SK-N-SH treated with all-trans-retinoic acid at 6 μM for 48 hours (cell line): ENCODE data around the gene EFCAB5.

Experiments
- ATAC-seq: fragments of 200-7000 bp; cut with Tn5 transposase; 3 replicates; pipeline ENCODE4 v1.9.1; 2020; ENCODE audit warnings: mild to moderate bottlenecking, moderate library complexity
- ARNTL ChIP-seq: fragments of 450-650 bp; formaldehyde crosslinking; IDR thresholded peaks from 2 replicates; pipeline ENCODE4 v1.5.0; 2020; ENCODE audit warnings: low read depth, mild to moderate bottlenecking, moderate library complexity, borderline replicate concordance
- BACH2 ChIP-seq: fragments of 250-450 bp; sonication (Bioruptor Pico); IDR thresholded peaks from 2 replicates; pipeline ENCODE4 v1.9.0; 2021; ENCODE audit warnings: mild to moderate bottlenecking, borderline replicate concordance
- CSDC2 ChIP-seq: fragments of 250-450 bp; sonication (Bioruptor Pico); IDR thresholded peaks from 2 replicates; pipeline ENCODE4 v1.5.0; 2020; ENCODE audit warnings: mild to moderate bottlenecking, moderate library complexity
- ESRRG ChIP-seq: fragments of 250-450 bp; sonication (Bioruptor Pico); IDR thresholded peaks from 2 replicates; pipeline ENCODE4 v1.6.1; 2021; ENCODE audit warnings: mild to moderate bottlenecking
- GLIS3 ChIP-seq: fragments of 250-450 bp; sonication (Bioruptor Pico); IDR thresholded peaks from 2 replicates; pipeline ENCODE4 v1.5.0; 2020; ENCODE audit warnings: mild to moderate bottlenecking, moderate library complexity
- ISL1 ChIP-seq: fragments of 250-450 bp; sonication (Bioruptor Pico); IDR thresholded peaks from 2 replicates; pipeline ENCODE4 v2.1.2; 2022; ENCODE audit warnings: mild to moderate bottlenecking, moderate library complexity
- OSR1 ChIP-seq: fragments of 250-450 bp; sonication (Bioruptor Pico); IDR thresholded peaks from 2 replicates; pipeline ENCODE4 v1.8.0; 2022; ENCODE audit warnings: moderate library complexity, mild to moderate bottlenecking, inconsistent platforms
- PPARA ChIP-seq: fragments of 250-450 bp; sonication (Bioruptor Pico); IDR thresholded peaks from 2 replicates; pipeline ENCODE4 v1.5.0; 2020; ENCODE audit warnings: mild to moderate bottlenecking, borderline replicate concordance
- RARB ChIP-seq: fragments of 250-450 bp; sonication (Bioruptor Pico); IDR thresholded peaks from 2 replicates; pipeline ENCODE4 v1.8.0; 2021; ENCODE audit warnings: mild to moderate bottlenecking, moderate library complexity
- SNAI2 ChIP-seq: fragments of 250-450 bp; sonication (Bioruptor Pico); IDR thresholded peaks from 2 replicates; pipeline ENCODE4 v1.5.0; 2020; ENCODE audit warnings: mild to moderate bottlenecking, moderate library complexity
- TOX ChIP-seq: fragments of 250-450 bp; sonication (Bioruptor Pico); IDR thresholded peaks from 2 replicates; pipeline ENCODE4 v1.8.0; 2021; ENCODE audit warnings: mild to moderate bottlenecking, moderate library complexity, borderline replicate concordance
- ZC3H10 ChIP-seq: fragments of 250-450 bp; sonication (Bioruptor Pico); IDR thresholded peaks from 2 replicates; pipeline ENCODE4 v1.5.1; 2021; ENCODE audit warnings: mild to moderate bottlenecking, moderate library complexity
- ZFP3 ChIP-seq: fragments of 250-450 bp; sonication (Bioruptor Pico); IDR thresholded peaks from 2 replicates; pipeline ENCODE4 v1.5.0; 2020; ENCODE audit warnings: mild to moderate bottlenecking, moderate library complexity
- ZFP30 ChIP-seq: fragments of 450-650 bp; formaldehyde crosslinking; IDR thresholded peaks from 2 replicates; pipeline ENCODE4 v1.5.0; 2022; ENCODE audit warnings: mild to moderate bottlenecking, moderate library complexity
- ZNF565 ChIP-seq: fragments of 450-650 bp; formaldehyde crosslinking; conservative IDR thresholded peaks from 2 replicates; pipeline ENCODE4 v1.5.0; 2020; ENCODE audit warnings: low read depth, mild to moderate bottlenecking, moderate library complexity
- ZNF70 ChIP-seq: fragments of 450-650 bp; formaldehyde crosslinking; IDR thresholded peaks from 2 replicates; pipeline ENCODE4 v1.5.0; 2020; ENCODE audit warnings: mild to moderate bottlenecking, moderate library complexity
- ZNF8 ChIP-seq: fragments of 450-650 bp; formaldehyde crosslinking; IDR thresholded peaks from 2 replicates; pipeline ENCODE4 v1.5.0; 2020; ENCODE audit warnings: mild to moderate bottlenecking, moderate library complexity
- TF ChIP-seq, protein P1 (sequence below): fragments of 250-450 bp; sonication (Bioruptor Pico); IDR thresholded peaks from 2 replicates; pipeline ENCODE4 v1.8.0; 2020; ENCODE audit warnings: mild to moderate bottlenecking, moderate library complexity, borderline replicate concordance
- TF ChIP-seq, protein P2 (sequence below): fragments of 250-450 bp; sonication (Bioruptor Pico); IDR thresholded peaks from 2 replicates; pipeline ENCODE4 v1.5.1; 2021; ENCODE audit warnings: mild to moderate bottlenecking, moderate library complexity
- TF ChIP-seq, protein P3 (sequence below): fragments of 250-450 bp; sonication (Bioruptor Pico); IDR thresholded peaks from 2 replicates; pipeline ENCODE4 v1.8.0; 2021; ENCODE audit warnings: low read depth, mild to moderate bottlenecking, moderate library complexity, borderline replicate concordance
- TF ChIP-seq, protein P4 (sequence below): fragments of 250-450 bp; sonication (Bioruptor Pico); IDR thresholded peaks from 2 replicates; pipeline ENCODE4 v1.5.0; 2020; ENCODE audit warnings: mild to moderate bottlenecking, moderate library complexity

EFCAB5 gene

GRCh38 chr17:30064738-30065137, 123.3 kb downstream of the EFCAB5 start:
- TF ChIP-seq RARB (CRISPR knock-in tag) = no peak
- TF ChIP-seq ZC3H10 (CRISPR knock-in tag) = no peak
- TF ChIP-seq ZNF565 (CRISPR knock-in tag) = no peak
- no peak for ATAC-seq

GRCh38 chr17:30068465-30068864, 127.0 kb downstream of the EFCAB5 start:
- no peak for ATAC-seq
- TF ChIP-seq OSR1 (CRISPR knock-in tag) (no peak), GLIS3 (CRISPR knock-in tag) (no peak), ZNF70 (no peak), ZNF565 (CRISPR knock-in tag) (no peak), ZC3H10 (CRISPR knock-in tag) (no peak)
- TF ChIP-seq, protein P1, sequence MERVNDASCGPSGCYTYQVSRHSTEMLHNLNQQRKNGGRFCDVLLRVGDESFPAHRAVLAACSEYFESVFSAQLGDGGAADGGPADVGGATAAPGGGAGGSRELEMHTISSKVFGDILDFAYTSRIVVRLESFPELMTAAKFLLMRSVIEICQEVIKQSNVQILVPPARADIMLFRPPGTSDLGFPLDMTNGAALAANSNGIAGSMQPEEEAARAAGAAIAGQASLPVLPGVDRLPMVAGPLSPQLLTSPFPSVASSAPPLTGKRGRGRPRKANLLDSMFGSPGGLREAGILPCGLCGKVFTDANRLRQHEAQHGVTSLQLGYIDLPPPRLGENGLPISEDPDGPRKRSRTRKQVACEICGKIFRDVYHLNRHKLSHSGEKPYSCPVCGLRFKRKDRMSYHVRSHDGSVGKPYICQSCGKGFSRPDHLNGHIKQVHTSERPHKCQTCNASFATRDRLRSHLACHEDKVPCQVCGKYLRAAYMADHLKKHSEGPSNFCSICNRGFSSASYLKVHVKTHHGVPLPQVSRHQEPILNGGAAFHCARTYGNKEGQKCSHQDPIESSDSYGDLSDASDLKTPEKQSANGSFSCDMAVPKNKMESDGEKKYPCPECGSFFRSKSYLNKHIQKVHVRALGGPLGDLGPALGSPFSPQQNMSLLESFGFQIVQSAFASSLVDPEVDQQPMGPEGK = no peak

DNA sequence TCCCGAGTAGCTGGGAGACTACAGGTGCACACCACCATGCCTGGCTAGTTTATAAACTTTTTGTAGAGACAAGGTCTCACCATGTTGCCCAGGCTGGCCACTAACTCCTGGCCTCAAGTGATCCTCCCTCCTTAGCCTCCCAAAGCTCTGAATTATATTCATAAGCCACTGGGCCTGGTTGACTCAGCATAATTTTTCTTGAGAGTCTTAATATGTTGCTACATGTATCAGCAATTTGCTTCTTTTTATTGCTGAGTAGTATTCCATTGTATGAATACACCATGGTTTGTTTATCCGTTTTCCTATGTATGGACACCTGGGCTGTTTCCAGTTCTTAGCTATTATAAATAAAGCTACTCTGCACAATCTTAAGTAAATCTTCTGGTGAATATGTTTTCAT, 132.8 kb downstream of the EFCAB5 start:
- TF ChIP-seq ISL1 (CRISPR knock-in tag) = no peak
- TF ChIP-seq, protein P2, sequence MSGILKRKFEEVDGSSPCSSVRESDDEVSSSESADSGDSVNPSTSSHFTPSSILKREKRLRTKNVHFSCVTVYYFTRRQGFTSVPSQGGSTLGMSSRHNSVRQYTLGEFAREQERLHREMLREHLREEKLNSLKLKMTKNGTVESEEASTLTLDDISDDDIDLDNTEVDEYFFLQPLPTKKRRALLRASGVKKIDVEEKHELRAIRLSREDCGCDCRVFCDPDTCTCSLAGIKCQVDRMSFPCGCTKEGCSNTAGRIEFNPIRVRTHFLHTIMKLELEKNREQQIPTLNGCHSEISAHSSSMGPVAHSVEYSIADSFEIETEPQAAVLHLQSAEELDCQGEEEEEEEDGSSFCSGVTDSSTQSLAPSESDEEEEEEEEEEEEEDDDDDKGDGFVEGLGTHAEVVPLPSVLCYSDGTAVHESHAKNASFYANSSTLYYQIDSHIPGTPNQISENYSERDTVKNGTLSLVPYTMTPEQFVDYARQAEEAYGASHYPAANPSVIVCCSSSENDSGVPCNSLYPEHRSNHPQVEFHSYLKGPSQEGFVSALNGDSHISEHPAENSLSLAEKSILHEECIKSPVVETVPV = no peak
- TF ChIP-seq ESRRG = no peak
- TF ChIP-seq ZNF565 (CRISPR knock-in tag) = no peak
- no peak for TF ChIP-seq CSDC2 (CRISPR knock-in tag)
- no peak for TF ChIP-seq ZNF70
- TF ChIP-seq ARNTL (CRISPR knock-in tag) = no peak
- no peak for TF ChIP-seq ZNF8 (CRISPR knock-in tag)
- TF ChIP-seq ZC3H10 (CRISPR knock-in tag) = no peak
- TF ChIP-seq GLIS3 (CRISPR knock-in tag) = no peak
- TF ChIP-seq SNAI2 (CRISPR knock-in tag) = no peak
- no peak for TF ChIP-seq BACH2
- TF ChIP-seq, protein P3, sequence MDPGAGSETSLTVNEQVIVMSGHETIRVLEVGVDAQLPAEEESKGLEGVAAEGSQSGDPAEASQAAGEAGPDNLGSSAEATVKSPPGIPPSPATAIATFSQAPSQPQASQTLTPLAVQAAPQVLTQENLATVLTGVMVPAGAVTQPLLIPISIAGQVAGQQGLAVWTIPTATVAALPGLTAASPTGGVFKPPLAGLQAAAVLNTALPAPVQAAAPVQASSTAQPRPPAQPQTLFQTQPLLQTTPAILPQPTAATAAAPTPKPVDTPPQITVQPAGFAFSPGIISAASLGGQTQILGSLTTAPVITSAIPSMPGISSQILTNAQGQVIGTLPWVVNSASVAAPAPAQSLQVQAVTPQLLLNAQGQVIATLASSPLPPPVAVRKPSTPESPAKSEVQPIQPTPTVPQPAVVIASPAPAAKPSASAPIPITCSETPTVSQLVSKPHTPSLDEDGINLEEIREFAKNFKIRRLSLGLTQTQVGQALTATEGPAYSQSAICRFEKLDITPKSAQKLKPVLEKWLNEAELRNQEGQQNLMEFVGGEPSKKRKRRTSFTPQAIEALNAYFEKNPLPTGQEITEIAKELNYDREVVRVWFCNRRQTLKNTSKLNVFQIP (CRISPR knock-in tag) = no peak
- TF ChIP-seq, protein P4, sequence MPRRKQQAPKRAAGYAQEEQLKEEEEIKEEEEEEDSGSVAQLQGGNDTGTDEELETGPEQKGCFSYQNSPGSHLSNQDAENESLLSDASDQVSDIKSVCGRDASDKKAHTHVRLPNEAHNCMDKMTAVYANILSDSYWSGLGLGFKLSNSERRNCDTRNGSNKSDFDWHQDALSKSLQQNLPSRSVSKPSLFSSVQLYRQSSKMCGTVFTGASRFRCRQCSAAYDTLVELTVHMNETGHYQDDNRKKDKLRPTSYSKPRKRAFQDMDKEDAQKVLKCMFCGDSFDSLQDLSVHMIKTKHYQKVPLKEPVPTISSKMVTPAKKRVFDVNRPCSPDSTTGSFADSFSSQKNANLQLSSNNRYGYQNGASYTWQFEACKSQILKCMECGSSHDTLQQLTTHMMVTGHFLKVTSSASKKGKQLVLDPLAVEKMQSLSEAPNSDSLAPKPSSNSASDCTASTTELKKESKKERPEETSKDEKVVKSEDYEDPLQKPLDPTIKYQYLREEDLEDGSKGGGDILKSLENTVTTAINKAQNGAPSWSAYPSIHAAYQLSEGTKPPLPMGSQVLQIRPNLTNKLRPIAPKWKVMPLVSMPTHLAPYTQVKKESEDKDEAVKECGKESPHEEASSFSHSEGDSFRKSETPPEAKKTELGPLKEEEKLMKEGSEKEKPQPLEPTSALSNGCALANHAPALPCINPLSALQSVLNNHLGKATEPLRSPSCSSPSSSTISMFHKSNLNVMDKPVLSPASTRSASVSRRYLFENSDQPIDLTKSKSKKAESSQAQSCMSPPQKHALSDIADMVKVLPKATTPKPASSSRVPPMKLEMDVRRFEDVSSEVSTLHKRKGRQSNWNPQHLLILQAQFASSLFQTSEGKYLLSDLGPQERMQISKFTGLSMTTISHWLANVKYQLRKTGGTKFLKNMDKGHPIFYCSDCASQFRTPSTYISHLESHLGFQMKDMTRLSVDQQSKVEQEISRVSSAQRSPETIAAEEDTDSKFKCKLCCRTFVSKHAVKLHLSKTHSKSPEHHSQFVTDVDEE (CRISPR knock-in tag) = no peak
- no peak for TF ChIP-seq ZFP3 (CRISPR knock-in tag)
- TF ChIP-seq OSR1 (CRISPR knock-in tag) = no peak
- no peak for TF ChIP-seq TOX (CRISPR knock-in tag)
- TF ChIP-seq RARB (CRISPR knock-in tag) = no peak
- no peak for TF ChIP-seq ZFP30
- ATAC-seq = no peak

- ATAC-seq = no peak
- no peak for TF ChIP-seq ISL1 (CRISPR knock-in tag)
- no peak for TF ChIP-seq CSDC2 (CRISPR knock-in tag)
- TF ChIP-seq, all 23 proteins: peak for 0
Measured at GRCh38 chr17:30074730-30075129, 133.3 kb downstream of the EFCAB5 start.

DNA sequence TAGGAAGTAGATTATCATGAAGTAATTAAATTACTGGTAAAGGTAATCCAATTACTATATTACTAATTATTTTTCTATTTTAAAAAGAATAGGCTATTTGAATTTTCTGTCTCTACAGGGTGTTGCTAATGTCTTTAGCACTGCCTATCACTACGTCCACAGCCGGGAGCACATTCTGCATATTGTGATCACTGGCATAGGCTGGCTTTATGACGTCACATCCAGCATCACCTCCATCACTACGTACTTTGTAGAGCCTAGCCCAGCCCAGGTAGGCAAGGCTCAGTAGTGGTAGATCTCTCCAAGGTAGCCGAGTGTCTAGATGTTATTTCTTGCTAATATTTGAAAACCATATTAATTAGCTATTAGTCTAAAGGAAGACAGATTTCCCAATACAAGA, 141.3 kb downstream of the EFCAB5 start:
- no peak for ATAC-seq
- no peak for TF ChIP-seq PPARA (CRISPR knock-in tag)
- TF ChIP-seq ZC3H10 (CRISPR knock-in tag) = no peak
- TF ChIP-seq BACH2 = no peak
- TF ChIP-seq ZFP3 (CRISPR knock-in tag) = no peak
- TF ChIP-seq ZNF8 (CRISPR knock-in tag) = no peak
- TF ChIP-seq, protein P4 (CRISPR knock-in tag) = no peak
- no peak for TF ChIP-seq ISL1 (CRISPR knock-in tag)
- TF ChIP-seq, protein P1 = no peak
